AG10803 (cell line): ENCODE measurements around the gene CASP1.
A peak's percentile ranks its signal among the peaks of the same experiment; 100 is the strongest.

Experiments used
- DNase-seq: peaks from one replicate; pipeline ENCODE4 v3.0.0; 2010; ENCODE audit warnings: low read depth
- H3K4me3 ChIP-seq: 2 replicates; pipeline ENCODE4 v1.5.1; 2011; ENCODE audit warnings: mild to moderate bottlenecking, low read length, control low read depth
- TF ChIP-seq, protein P1 (sequence below): conservative IDR thresholded peaks from 2 replicates; pipeline ENCODE4 v1.5.1; 2011; ENCODE audit warnings: mild to moderate bottlenecking, low read length, control low read depth, inconsistent platforms

Gene CASP1

DNA sequence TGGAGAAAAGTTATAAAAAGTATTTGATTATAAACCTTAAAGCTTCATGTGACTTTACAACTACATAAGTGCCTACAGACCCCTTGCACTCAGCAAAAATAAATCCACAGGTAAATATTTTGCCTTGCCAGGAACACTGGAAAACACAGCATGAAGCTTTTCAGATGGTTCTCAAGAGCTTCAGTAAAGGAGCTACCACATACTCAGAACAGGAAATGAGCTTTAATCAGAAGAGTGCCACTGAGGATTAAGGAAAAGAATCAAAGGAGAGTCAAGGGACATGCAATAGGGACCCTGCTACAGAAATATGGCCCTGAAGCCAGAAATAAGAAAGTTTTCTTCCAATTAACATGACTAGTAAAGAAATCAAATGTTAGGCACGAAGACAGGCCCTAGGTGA, 1.2 kb downstream of the CASP1 start:
- TF ChIP-seq, protein P1, sequence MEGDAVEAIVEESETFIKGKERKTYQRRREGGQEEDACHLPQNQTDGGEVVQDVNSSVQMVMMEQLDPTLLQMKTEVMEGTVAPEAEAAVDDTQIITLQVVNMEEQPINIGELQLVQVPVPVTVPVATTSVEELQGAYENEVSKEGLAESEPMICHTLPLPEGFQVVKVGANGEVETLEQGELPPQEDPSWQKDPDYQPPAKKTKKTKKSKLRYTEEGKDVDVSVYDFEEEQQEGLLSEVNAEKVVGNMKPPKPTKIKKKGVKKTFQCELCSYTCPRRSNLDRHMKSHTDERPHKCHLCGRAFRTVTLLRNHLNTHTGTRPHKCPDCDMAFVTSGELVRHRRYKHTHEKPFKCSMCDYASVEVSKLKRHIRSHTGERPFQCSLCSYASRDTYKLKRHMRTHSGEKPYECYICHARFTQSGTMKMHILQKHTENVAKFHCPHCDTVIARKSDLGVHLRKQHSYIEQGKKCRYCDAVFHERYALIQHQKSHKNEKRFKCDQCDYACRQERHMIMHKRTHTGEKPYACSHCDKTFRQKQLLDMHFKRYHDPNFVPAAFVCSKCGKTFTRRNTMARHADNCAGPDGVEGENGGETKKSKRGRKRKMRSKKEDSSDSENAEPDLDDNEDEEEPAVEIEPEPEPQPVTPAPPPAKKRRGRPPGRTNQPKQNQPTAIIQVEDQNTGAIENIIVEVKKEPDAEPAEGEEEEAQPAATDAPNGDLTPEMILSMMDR = no peak
- H3K4me3 ChIP-seq = 0 out of 2 replicates have a peak overlapping the region, but pooled peaks have one; percentile 11
- DNase-seq = no peak

DNA sequence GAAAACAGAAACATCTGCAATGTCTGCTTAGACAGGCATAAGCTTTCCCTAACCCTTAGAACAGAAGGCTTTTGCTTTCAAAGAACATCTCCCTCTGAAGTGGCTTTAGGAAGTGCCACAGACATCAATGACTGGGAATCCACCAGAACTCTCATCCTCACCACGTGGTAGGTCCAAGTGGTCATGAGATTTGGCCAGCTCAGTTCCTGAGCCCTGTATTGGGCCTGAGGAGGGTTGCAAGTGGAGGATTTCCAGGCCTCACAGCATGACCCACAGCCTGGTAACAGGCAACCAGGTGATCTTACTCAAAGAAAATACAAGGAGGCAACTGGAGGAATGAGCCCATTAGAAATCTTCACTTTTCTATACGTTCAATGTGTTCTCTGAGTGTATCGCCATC, 1.6 kb downstream of the CASP1 start:
- TF ChIP-seq, protein P1 = no peak
- no peak overlapping the region for H3K4me3 ChIP-seq
- DNase-seq = no peak

DNA sequence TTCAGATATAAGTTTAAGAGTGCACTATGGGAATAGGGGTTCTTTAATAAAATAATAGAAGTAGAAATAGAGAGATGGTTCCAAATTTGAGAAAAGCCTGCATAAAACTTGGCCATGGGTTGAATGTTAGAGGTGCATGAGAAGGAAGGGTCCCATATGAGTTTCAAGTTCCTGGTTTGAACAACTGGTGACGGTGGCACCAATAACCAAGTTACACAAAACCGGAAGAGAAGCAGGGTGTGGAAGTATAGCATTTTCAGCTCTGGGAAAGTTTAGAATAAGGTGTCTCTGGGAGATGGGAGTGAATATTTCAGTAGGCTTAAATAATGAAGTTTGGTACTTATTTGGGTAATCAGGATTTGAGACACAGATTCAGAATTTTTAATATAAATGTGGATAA, 2.4 kb downstream of the CASP1 start:
- TF ChIP-seq, protein P1 = no peak
- DNase-seq = no peak
- H3K4me3 ChIP-seq = no peak overlapping the region

DNA sequence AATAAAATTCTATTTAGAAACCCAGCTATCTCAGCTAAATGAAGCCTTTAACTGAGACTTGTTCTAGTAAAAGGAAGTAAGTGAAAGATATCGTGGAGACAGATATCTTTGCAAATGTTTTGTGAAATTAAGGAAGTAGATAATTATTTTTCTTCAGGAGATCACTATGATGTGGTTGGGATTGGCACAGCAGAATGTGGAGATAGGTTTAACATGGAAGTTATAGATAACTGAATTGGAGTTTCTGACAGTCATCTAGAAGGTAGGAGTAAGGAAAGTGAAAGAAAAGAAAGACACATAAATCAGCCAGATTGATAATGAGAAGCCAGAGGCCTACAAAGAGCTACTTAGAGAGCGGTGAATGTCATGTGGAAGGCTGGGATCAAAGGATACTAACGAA, 7.3 kb downstream of the CASP1 start:
- TF ChIP-seq, protein P1 = no peak
- no peak overlapping the region for H3K4me3 ChIP-seq
- no peak for DNase-seq

DNA sequence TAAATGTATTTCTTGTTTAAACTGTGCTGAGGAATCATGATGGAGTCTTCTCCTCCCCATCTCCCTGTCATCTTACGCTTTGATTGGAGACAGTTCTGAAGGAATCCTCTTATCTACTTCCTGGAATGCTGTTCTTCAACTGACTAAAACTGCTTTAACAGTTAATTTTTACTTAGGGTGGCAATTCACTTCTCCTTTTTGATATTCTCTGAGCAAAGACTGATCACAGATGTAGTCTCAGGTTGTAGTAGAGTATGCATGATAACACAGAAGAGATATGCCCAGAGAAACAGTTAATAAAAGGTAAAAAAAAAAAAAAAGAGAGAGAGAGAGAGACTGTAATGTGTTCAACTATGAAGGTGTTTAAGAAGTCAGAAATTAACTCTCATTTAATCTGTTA, 10.6 kb downstream of the CASP1 start:
- H3K4me3 ChIP-seq = no peak overlapping the region
- TF ChIP-seq, protein P1 = no peak
- no peak for DNase-seq

DNA sequence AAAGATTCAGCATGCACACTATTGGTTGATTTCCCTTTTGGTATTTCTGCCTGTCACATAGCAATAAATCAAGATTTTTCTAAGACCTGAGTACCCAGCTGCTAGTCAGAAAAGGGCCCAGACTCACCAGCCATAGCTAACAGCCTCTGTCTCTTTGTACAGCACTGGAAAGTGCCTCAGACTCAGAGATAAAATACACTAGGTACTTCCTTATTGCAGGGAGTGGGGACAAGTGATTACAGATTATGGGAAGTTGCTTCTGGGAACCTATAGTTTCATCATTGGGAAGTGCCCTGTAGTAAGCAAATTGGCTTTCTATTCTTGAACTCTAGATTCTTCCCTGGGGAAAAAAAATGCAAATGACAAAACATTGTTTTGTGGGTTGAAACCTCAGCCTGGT, 11.9 kb downstream of the CASP1 start, which contains the start of gene CASP5:
Gene CASP5, minus strand, starts transcription at position 166 of the 400 bp plus-strand sequence. Its CDS starts 32 bp downstream, at position 134.
- H3K4me3 ChIP-seq = no peak within 1 kb of the TSS
- TF ChIP-seq, protein P1 = no peak
- DNase-seq = peak; percentile 13

DNA sequence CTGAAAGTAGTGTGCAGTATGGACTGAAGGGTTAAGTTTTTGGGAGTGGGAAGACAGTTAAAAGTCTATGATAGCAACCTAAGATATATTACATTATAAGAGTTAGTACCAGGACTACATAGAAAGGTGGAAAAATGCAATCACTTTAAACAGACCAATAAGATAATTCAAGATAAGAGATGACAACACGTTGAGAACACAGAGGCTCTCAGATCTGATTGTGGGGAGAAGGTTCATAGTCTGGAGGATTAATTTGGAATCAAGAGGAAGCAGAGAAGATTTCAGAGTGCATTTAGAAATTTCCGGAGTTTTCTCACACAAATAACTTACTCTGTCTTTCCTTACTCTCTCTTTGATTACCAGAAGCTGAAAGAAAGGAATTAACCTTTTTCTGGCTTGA, 12.4 kb downstream of the CASP1 start:
- TF ChIP-seq, protein P1 = no peak
- DNase-seq = no peak
- H3K4me3 ChIP-seq = no peak overlapping the region
